Erythroblast (primary cell): ENCODE measurements around the gene AGTR1.
"Not testable (repeated sequence)": the region's sequence is repeated elsewhere in the genome, so short reads cannot be mapped to it uniquely, and the experiment has no call there.

Experiments used
- DNase-seq, 2 experiments: peaks; one replicate each; lab custom pipeline; 2025; lab: John Stamatoyannopoulos, UW
- GATA1 ChIP-seq: IDR thresholded peaks from 2 replicates; pipeline ENCODE4 v1.6.1; 2011; ENCODE audit warnings: low read depth, mild to moderate bottlenecking, control low read depth, low read length, moderate library complexity
- POLR2A ChIP-seq: IDR thresholded peaks from 2 replicates; pipeline ENCODE4 v1.6.1; 2011; ENCODE audit warnings: mild to moderate bottlenecking, low read length

The AGTR1 gene

DNA sequence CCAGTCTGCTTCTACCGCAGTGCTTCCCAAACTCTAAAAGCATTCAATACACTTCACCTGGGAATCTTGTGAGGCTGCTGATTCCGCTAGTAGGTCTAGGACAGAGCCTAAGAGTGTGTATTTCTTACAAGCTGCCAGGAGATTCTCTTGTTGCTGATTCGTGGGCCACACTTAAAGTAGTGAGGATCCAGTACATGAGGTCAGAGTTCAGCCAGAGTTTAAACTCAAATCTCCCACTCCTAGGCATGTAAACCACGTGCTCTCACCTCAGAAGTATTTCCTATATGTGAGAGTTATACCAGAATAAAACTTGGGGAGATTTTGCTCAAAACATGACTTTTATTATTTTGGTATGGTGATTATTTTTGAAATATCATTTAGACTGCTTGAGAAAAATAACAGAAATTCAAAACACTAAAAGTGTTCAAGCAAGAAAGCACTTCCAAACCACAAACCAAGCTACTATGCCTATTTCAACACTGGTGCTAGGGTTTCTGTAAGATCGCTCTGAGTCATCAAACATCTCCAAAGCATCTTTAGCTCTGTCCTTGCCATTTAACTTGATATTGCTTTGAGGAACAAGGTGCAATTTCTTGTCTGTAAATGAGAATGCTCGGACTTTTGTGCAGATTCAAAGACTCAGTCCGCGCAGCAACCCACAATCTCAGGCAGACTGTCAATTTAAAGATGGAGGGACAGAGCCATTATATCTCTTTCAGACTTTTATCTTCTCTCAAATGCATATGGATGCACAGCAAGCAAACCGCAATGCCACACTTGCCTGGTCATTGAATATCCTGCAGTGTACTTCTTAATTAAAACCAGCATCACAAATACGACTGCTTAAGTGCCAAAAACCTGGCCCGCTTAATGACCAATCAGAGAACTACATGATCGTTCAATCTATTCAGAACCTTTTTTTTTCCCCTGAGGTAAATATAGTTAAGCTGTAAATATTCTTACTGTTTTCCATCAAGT, 59.8 kb downstream of the AGTR1 start:
- TF ChIP-seq GATA1 (no peak), POLR2A (no peak)
- DNase-seq = no peak

DNA sequence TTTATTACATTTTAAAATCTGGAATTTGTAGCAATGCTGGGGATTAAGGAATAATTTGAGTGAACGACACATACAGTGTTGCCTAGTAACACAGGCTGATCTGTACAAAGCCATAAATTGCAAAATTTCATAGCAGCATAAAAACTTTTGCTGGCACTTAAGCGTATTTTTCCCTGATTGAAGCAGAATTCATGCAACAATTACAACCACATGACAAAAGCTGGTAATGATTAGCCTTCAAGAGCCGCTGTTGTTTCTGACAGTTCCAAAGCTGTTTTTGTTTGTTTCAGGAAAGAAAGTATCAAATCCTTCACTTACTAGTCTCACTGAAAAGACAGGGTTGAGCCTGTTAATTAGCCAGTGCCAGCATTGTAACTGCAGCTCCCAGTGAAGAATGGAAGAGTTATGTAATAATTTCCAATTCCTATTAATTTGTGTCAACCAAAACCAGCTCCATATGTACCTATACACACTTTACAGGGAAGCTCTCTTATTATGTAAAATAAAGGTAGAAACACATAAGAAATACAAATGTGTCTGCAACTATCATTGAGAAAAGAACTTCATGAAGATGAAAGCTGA, 60.7 kb downstream of the AGTR1 start:
- no peak for DNase-seq
- TF ChIP-seq GATA1 (no peak), POLR2A (no peak)

DNA sequence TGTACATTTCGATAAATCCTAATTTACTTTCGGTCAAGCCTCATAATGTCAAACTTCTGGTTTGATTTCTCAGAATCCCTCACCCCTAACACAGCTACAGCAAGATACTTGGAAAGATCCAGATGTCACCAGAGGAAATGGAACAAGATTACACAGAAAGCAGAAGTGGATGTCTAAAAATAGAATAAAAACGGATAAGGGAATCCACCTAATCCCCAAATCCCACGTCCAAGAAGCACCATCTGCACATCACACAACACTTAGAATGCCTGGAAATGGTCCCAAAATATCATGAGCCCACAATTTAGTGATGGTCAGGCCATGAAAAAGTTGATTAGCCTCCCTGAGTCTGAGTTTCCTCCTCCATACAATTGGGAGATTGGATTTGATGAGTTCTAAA, 61.7 kb downstream of the AGTR1 start:
- DNase-seq = no peak

DNA sequence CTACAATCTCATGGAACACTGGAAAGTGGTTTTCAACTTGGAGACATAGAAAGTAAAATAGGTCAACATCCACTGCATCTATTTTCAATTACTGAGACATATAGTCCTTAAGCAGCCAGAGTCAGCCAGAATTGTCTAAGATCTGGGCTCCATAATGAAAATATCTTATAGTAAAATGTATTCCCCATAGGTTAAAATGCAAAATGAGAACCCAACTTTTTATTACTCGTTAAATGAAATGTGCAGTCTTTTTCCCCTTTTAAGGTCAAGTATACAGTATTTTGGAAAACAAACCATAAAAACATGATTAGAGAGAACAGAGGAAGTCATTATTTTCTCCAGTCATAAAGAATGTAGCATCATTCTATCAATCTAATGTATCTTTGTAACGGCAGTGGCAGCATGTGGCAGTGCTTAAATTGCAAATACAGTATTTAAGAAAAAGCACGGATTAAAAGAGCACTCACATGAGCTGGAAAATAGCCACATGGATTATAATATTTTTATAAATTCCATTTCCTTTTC, 65.5 kb downstream of the AGTR1 start:
- no peak for DNase-seq
- TF ChIP-seq GATA1 (no peak), POLR2A (no peak)

More for the DNA sequence above, 61.7 kb downstream of the AGTR1 start:
- TF ChIP-seq GATA1 (no peak), POLR2A (no peak)

DNA sequence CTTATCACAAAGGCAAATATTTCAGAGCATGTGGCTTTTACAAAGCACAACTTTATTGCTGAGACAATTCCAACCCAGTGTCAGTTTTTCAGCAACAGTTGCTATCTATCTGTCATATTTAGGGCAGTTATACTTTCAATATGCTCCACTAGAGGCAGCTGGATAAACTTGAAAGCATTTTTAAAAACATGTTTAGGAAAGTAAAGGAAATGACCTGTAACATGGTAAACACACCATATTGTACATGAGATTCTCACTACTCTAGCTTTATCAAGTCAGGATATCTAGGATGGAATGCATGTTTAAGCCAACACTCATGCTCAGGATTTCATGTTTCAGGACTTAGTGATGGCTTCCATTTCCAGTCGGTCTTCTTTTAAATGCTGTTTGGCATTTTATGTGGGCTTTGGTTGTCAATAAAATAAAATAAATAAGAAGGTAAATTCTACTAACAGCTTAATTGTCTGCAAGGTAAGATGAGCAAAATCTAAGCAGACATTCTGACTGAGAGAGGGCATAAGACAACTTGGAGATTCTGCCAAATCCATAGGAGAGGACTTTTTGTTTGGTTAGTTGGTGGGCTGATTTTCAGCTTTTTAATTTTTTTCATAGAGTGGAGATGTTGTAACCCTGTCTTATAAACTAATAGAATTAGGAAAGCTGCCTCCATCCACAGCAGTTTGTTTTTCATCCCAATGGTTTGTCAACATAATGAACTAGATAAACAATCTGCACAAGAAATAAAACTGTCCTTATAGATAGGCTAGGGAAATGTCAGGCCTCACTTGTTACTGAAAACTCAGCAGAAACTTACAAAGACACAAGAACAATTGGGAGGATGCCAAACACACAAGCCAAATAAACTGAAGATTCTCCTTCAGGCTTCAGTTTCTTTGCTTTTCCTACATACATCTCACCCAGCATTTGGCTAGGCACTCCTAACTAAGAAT, 66.6 kb downstream of the AGTR1 start:
- DNase-seq = no peak
- TF ChIP-seq GATA1 (no peak), POLR2A (no peak)

DNA sequence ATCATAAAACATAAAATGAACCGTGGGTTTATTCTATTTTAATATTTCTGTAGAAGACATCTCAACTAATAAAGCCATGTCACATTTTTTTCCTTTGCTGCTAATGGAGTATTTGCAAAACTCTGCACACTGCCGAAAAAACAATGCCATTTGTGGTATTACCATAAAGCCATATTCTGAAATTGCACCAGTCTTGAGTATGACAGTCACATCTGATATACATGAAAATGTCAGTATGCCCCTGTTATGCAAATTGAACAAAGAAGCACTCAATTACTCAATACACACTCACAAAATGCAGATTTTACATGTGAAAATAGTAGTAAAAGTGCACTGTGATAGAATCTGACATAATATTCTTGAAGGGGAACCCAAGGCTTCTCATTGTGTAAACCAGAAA, 74.7 kb downstream of the AGTR1 start:
- no peak for DNase-seq
- no peak for TF ChIP-seq POLR2A

DNA sequence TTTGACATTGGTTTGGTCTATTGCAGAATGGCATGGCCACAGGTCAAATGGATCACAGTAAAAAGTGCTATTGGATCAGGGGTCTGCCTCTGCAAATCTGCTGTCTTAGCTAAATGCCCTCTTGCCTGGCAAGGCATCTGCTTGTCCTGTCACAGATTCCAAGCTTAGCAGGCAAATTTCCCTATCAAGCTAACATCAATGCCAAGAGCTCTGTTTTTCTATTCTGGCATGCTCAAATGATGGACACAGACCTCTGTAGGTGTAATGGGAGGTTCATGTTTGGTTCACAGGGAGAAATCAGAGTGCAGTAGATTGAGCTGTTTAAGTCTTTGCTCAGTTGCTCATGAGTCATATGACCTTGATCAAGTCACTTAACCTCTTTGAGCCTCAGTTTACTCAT, 75.1 kb downstream of the AGTR1 start:
- no peak for DNase-seq
- TF ChIP-seq POLR2A (no peak), GATA1 (no peak)

DNA sequence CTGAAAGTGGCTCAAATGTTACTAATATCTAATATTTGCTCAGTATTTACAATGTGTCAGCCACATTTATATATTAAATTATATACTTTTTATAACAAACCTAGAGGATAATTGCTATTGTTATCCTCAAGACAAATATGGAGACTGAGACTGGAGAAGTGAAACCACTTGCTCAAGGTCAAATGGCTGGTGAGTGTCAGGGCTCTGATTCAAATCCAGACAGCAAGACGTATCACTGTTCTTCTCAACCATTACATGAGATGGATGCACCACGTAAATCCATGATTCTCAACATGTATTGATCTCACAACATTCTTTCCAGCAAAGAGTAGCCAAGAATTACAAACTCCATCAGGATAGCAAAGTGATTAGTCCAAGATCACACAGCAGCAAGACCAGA, 76.1 kb downstream of the AGTR1 start:
- TF ChIP-seq GATA1 = no peak
- TF ChIP-seq POLR2A = no peak
- no peak for DNase-seq

DNA sequence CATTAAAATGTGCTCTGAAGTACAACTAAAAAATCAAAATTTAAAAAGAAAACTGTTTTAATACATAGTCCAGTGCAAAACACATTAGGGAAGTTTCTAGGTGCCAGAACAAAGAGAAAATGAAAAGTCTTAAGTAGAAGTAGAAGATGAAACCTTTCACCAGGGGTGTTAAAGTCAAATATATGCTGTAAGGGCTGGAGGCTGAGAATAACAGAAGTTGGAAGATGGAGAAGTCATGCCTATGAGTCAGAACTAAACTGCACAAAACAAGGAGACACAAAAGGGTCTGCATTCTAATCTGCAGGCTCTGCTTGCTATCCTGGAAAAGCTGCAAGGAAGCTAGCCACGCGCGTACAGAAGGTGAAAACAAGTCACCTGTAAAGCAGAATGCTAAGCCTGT, 81.2 kb downstream of the AGTR1 start:
- DNase-seq = no peak
- TF ChIP-seq GATA1 (no peak), POLR2A (no peak)

DNA sequence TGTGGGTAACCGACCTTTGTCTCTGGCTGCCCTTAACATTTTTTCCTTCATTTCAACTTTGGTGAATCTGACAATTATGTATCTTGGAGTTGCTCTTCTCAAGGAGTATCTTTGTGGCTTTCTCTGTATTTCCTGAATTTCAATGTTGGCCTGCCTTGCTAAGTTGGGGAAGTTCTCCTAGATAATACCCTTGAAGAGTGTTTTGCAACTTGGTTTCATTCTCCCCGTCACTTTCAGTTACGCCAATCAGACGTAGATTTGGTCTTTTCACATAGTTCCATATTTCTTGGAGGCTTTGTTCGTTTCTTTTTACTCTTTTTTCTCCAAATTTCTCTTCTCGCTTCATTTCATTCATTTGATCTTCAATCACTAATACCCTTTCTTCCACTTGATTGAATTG, 87.3 kb downstream of the AGTR1 start:
- not testable (repeated sequence) for DNase-seq

DNA sequence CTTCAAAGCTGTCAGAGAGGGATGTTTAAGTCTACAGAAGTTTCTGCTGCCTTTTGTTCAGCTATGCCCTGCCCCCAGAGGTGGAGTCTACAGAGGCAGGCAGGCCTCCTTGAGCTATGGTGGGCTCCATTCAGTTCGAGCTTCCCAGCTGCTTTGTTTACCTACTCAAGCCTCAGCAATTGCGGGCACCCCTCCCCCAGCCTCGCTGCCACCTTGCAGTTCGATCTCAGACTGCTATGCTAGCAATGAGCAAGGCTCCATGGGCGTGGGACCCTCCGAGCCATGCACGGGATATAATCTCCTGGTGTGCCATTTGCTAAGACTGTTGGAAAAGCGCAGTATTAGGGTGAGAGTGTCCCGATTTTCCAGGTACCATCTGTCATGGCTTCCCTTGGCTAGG, 88.5 kb downstream of the AGTR1 start:
- DNase-seq = not testable (repeated sequence)

DNA sequence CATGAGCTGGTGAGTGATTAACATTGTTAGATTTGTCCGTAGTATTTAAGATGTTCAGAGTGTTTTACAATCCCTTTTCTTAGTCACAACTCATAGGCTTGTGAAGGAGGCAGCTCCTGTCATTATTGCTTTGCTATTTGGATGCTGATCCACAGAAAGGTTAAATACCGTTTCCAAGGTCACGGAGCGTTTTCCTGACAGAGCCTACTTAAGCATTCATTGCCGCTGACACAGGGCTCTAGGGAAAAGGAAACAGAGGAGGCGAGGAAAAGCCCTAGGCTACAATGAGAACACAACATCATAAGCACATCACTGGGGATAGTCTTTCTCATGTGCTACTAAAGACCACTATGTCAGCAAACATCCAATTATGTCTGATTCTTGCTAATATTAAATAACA, 91.4 kb downstream of the AGTR1 start:
- DNase-seq = no peak
- TF ChIP-seq GATA1 (no peak), POLR2A (no peak)

DNA sequence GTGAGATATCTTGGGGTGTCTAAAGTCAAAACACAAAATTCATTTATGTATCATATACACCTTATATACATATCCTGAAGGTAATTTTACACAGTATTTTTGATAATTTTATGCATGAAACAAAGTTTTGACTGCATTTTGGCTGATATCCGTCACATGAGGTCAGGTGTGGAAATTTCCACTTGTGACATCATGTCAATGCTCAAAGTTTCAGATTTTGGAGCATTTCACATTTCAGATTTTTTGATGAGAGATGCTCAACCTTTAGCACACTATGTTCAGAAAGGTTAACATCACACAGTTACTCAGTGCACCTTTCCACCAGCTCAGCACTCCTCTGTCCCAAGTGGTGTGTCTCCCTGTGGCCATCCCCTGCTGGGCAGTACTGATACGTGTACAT, 92.2 kb downstream of the AGTR1 start:
- no peak for TF ChIP-seq POLR2A
- no peak for TF ChIP-seq GATA1
- DNase-seq = no peak

DNA sequence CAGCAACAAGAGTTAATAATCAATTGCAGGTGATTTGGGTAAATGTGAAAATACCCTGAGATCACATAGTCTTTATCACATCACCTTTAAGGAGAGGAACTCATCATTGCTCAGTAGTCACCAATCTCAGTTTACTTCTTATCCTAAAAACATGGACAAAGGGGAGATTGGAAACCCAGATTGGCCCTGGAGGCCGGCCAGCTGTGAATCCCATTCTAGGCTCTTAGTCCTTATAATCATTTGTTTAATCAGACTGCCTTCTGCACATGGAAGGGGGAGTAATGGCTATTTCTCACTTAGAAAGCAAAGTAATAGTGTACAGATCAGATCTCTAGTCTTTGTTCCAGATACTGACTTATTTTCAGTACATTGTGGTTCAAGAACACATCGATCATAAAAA, 92.7 kb downstream of the AGTR1 start:
- no peak for DNase-seq
- TF ChIP-seq GATA1 = no peak
- TF ChIP-seq POLR2A = no peak
